Limb (tissue), 2 donors: ENCODE data around the gene KAZALD1.

Experiments
- DNase-seq, 2 donors: peaks; one replicate each; pipeline ENCODE4 v3.0.0-alpha.2; 2016; ENCODE audit errors: extremely low spot score in 2 of 2

KAZALD1 gene

GRCh38 chr10:101066896-101067355, 5.1 kb downstream of the KAZALD1 start:
- peak in 1 of 2 donors; percentile 62 for DNase-seq

- peak; percentile 86 to 88 for DNase-seq
Measured at GRCh38 chr10:101067356-101068083, 5.7 kb downstream of the KAZALD1 start.

GRCh38 chr10:101069441-101069840, 7.7 kb downstream of the KAZALD1 start:
- no peak for DNase-seq

GRCh38 chr10:101070098-101070497, 8.3 kb downstream of the KAZALD1 start:
- DNase-seq = no peak

GRCh38 chr10:101071267-101071884, 9.6 kb downstream of the KAZALD1 start:
- DNase-seq = no peak

- no peak for DNase-seq
Measured at GRCh38 chr10:101071885-101072433, 10.2 kb downstream of the KAZALD1 start.

- no peak for DNase-seq
Measured at GRCh38 chr10:101072923-101073322, 11.1 kb downstream of the KAZALD1 start.

- no peak for DNase-seq
Measured at GRCh38 chr10:101073631-101074030, 11.8 kb downstream of the KAZALD1 start.

GRCh38 chr10:101075775-101076174, 14.0 kb downstream of the KAZALD1 start:
- no peak for DNase-seq

- DNase-seq = no peak
Measured at GRCh38 chr10:101076630-101077029, 14.8 kb downstream of the KAZALD1 start.

GRCh38 chr10:101079874-101080273, 18.1 kb downstream of the KAZALD1 start:
- DNase-seq = no peak

- DNase-seq = peak; percentile 13 to 61
Measured at GRCh38 chr10:101080933-101081931, 19.4 kb downstream of the KAZALD1 start.

GRCh38 chr10:101085846-101086245, 24.1 kb downstream of the KAZALD1 start:
- DNase-seq = no peak

- no peak for DNase-seq
Measured at GRCh38 chr10:101087376-101087775, 25.6 kb downstream of the KAZALD1 start.

- no peak for DNase-seq
Measured at GRCh38 chr10:101087965-101088364, 26.2 kb downstream of the KAZALD1 start.

- no peak for DNase-seq
Measured at GRCh38 chr10:101089520-101090299, 27.9 kb downstream of the KAZALD1 start.

- no peak for DNase-seq
Measured at GRCh38 chr10:101090597-101090996, 28.8 kb downstream of the KAZALD1 start.

- DNase-seq = no peak
Measured at GRCh38 chr10:101091546-101092290, 29.9 kb downstream of the KAZALD1 start.

GRCh38 chr10:101092881-101093354, 31.1 kb downstream of the KAZALD1 start:
- DNase-seq = no peak
